DND-41 (cell line): ENCODE results near the gene FLII.

Source experiments
- EZH2 ChIP-seq: IDR thresholded peaks from 3 replicates; pipeline ENCODE4 v1.6.1; 2012; ENCODE audit warnings: borderline replicate concordance, low read depth, mild to moderate bottlenecking, moderate library complexity, low read length, inconsistent platforms; ENCODE audit not compliant: severe bottlenecking
- TF ChIP-seq, protein P1 (sequence below): IDR thresholded peaks from 2 replicates; pipeline ENCODE4 v1.5.1; 2012; ENCODE audit warnings: borderline replicate concordance, low read length, moderate library complexity, mild to moderate bottlenecking; ENCODE audit not compliant: poor library complexity, severe bottlenecking; ENCODE audit errors: extremely low read depth

DNA sequence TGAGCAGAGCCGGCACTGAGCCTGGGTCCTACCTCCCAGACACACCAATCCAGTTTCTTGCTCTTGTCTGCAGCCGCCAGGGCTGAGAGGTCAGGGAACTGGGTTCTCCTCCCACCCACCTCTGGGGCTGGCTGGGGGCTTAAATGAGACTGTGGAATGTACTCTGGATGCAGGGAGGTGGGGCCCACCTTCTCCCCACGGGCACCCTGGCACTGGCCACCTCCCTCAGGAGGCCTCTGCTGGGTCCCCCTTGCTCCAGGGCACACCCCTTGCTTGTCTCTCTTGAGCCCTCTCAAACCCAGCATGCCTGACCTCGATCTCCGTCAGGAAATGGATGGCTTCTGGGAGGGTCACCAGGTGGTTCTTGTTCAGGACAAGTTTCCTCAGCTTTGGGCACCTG lies 6.4 kb downstream of the FLII start:
- TF ChIP-seq, protein P1, sequence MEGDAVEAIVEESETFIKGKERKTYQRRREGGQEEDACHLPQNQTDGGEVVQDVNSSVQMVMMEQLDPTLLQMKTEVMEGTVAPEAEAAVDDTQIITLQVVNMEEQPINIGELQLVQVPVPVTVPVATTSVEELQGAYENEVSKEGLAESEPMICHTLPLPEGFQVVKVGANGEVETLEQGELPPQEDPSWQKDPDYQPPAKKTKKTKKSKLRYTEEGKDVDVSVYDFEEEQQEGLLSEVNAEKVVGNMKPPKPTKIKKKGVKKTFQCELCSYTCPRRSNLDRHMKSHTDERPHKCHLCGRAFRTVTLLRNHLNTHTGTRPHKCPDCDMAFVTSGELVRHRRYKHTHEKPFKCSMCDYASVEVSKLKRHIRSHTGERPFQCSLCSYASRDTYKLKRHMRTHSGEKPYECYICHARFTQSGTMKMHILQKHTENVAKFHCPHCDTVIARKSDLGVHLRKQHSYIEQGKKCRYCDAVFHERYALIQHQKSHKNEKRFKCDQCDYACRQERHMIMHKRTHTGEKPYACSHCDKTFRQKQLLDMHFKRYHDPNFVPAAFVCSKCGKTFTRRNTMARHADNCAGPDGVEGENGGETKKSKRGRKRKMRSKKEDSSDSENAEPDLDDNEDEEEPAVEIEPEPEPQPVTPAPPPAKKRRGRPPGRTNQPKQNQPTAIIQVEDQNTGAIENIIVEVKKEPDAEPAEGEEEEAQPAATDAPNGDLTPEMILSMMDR: no peak
- TF ChIP-seq EZH2: no peak
